ENCODE results near the gene GMNC.

DNA sequence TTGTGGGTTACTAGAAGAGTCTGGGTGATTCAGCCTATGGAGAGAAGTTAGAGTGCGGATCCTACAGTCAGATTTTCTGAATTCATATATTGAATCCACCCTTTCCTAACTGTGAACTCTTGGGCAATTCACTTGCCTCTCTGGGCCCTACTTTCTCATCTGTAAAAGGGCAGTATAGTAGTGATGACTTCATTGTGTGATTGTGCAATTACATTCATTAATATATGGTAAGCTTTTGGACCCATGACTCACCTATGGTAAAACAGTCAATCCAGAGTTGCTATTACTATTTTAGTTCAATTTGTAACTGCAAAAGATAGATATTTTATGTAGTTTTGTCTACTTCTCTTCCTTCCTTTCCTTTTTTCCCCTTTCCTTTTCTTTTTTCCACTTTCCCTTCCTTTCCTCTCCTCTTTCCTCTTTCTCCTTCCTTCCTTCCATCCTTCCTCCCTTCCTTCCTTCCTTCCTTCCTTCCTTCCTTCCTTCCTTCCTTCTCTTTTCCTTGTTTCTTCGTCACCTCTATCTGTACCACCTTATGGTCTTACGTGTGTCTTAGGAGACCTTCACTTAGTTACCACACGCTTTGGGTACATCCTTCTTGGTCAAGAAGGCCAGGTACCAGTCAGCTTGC, 37.0 kb downstream of the GMNC start:
- TF ChIP-seq, protein P1, sequence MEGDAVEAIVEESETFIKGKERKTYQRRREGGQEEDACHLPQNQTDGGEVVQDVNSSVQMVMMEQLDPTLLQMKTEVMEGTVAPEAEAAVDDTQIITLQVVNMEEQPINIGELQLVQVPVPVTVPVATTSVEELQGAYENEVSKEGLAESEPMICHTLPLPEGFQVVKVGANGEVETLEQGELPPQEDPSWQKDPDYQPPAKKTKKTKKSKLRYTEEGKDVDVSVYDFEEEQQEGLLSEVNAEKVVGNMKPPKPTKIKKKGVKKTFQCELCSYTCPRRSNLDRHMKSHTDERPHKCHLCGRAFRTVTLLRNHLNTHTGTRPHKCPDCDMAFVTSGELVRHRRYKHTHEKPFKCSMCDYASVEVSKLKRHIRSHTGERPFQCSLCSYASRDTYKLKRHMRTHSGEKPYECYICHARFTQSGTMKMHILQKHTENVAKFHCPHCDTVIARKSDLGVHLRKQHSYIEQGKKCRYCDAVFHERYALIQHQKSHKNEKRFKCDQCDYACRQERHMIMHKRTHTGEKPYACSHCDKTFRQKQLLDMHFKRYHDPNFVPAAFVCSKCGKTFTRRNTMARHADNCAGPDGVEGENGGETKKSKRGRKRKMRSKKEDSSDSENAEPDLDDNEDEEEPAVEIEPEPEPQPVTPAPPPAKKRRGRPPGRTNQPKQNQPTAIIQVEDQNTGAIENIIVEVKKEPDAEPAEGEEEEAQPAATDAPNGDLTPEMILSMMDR (optimal IDR thresholded peaks at IDR 0.05 in 1 of 3, IDR thresholded peaks at IDR 0.05 in 1 of 3, conservative IDR thresholded peaks at IDR 0.05 in 1 of 3; ENCODE audit: extremely low read depth in 1 of 3, insufficient read depth in 2 of 3, low read length in 3 of 3), result no peak
- no peak for TF ChIP-seq EZH2 (IDR thresholded peaks at IDR 0.05; ENCODE audit: low read length)
